T-cell (primary cell): ENCODE measurements around the gene MRPL14. TPM values are rescaled to one million over a fixed set of nuclear protein-coding genes. Genes with fewer than 3 reads are reported as not detected.

Source experiments
- ATAC-seq, 4 experiments: fragments of 200-7000 bp in 3 of 4; fragments of 150-1000 bp in 1 of 4; cut with Tn5 transposase; replicated peaks in 1 of 4; 1 replicate in 3 of 4; 2 replicates in 1 of 4; pipeline ENCODE4 v1.10.0; 2021; ENCODE audit warnings: moderate library complexity in 3 of 4, mild to moderate bottlenecking in 2 of 4, moderate number of reproducible peaks in 1 of 4
- CTCF ChIA-PET, 2 donors: fragments of 300-600 bp; sonication (Branson Sonifier 250); formaldehyde crosslinking; loops; one replicate each; lab custom pipeline; 2022; ENCODE audit warnings: antibody characterized with exemption in 2 of 2; lab: Charles Lee
- POLR2A ChIA-PET, 2 donors: fragments of 300-600 bp; sonication (Branson Sonifier 250); formaldehyde crosslinking; loops; one replicate each; lab custom pipeline; 2022; ENCODE audit warnings: antibody characterized with exemption in 2 of 2; lab: Charles Lee
- DNase-seq, 35 experiments: peaks; one replicate each; pipeline versions ENCODE4 v3.0.0 to v3.0.0-alpha.2; 2013 to 2023
- H3K27ac ChIP-seq: one replicate; pipeline ENCODE4 v1.5.1; 2013; ENCODE audit warnings: low read length
- H3K27me3 ChIP-seq, 2 experiments: replicated peaks in 1 of 2; 1 replicate in 1 of 2; 2 replicates in 1 of 2; pipeline versions ENCODE4 v1.6.1 to v1.7.0; 2013; ENCODE audit warnings: low read length in 1 of 2, mixed read lengths in 1 of 2; ENCODE audit not compliant: control insufficient read depth in 2 of 2, insufficient read depth in 2 of 2; ENCODE audit errors: extremely low read depth in 1 of 2
- H3K36me3 ChIP-seq, 2 donors: 1 replicate in 1 of 2; 2 replicates in 1 of 2; pipeline versions ENCODE4 v1.6.1 to v1.7.0; 2013; ENCODE audit warnings: low read length in 1 of 2; ENCODE audit not compliant: control insufficient read depth in 2 of 2, insufficient read depth in 1 of 2; ENCODE audit errors: extremely low read depth in 1 of 2
- H3K4me1 ChIP-seq, 2 experiments: 1 replicate in 1 of 2; 2 replicates in 1 of 2; pipeline versions ENCODE4 v1.6.1 to v1.7.0; 2013; ENCODE audit warnings: low read length in 2 of 2, mixed read lengths in 1 of 2; ENCODE audit not compliant: insufficient read depth in 2 of 2, control insufficient read depth in 1 of 2; ENCODE audit errors: extremely low read depth in 1 of 2
- H3K4me3 ChIP-seq, 2 donors: 1 replicate in 1 of 2; 2 replicates in 1 of 2; pipeline versions ENCODE4 v1.5.1 to v1.7.0; 2013; ENCODE audit warnings: mild to moderate bottlenecking in 2 of 2, low read length in 1 of 2, moderate library complexity in 1 of 2; ENCODE audit not compliant: control insufficient read depth in 1 of 2; ENCODE audit errors: extremely low read depth in 1 of 2
- H3K9me3 ChIP-seq: 2 replicates; pipeline ENCODE4 v1.7.0; 2013
- H3K27ac Mint-ChIP-seq, 2 donors: one replicate each; pipeline ENCODE4 v1.8.0; 2020 to 2021; ENCODE audit warnings: mild to moderate bottlenecking in 2 of 2, mixed read lengths in 2 of 2
- H3K27me3 Mint-ChIP-seq, 2 donors: one replicate each; pipeline ENCODE4 v1.8.0; 2021 to 2022; ENCODE audit warnings: mixed read lengths in 2 of 2
- H3K36me3 Mint-ChIP-seq: one replicate; pipeline ENCODE4 v1.8.0; 2021; ENCODE audit warnings: mixed read lengths
- H3K4me1 Mint-ChIP-seq, 3 donors: one replicate each; pipeline ENCODE4 v1.8.0; 2020 to 2022; ENCODE audit warnings: mixed read lengths in 3 of 3, mild to moderate bottlenecking in 1 of 3
- H3K4me3 Mint-ChIP-seq, 3 donors: one replicate each; pipeline ENCODE4 v1.8.0; 2020 to 2022; ENCODE audit warnings: mild to moderate bottlenecking in 3 of 3, mixed read lengths in 3 of 3, moderate library complexity in 3 of 3
- H3K9me3 Mint-ChIP-seq, 3 donors: one replicate each; pipeline ENCODE4 v1.8.0; 2020 to 2022; ENCODE audit warnings: mixed read lengths in 3 of 3
- WGBS: methylation state at CpG from one replicate; pipeline ENCODE4 v1.1.5; 2013; ENCODE audit warnings: missing lambda C conversion rate; ENCODE audit not compliant: insufficient coverage; 5-methylcytosine and 5-hydroxymethylcytosine counted together
- total RNA-seq, 35 experiments: library from RNA in 6 of 35; stranded (reverse) in 6 of 35; fragments of 120-200 nt in 1 of 35; gene quantifications; one replicate each; pipeline versions ENCODE4 v1.2.1 to v1.2.4 and lab custom pipeline; 2013 to 2026

MRPL14 gene
- total RNA-seq, 5 donors from 2014 or later (not counting 1 experiment from before 2014, with no cell fraction given): 12.0 to 24.2 (median 22.3) TPM

GRCh38 chr6:44113414-44113813, 13.8 kb downstream of the MRPL14 start:
- CTCF ChIA-PET: interaction anchor here in 1 of 2 donors (0.6 kb wide), 1 partner anchor 92 kb away, joined by 7 read pairs; no protein-coding TSS in a partner anchor
- no peak for ATAC-seq
- 100% methylated on average over 3 of the region's 3 CpGs for WGBS
- H3K4me1 Mint-ChIP-seq: peaks cover 25 to 37% (median 37%) of the 10 kb centered on the region in 3 donors
- H3K9me3 Mint-ChIP-seq: no peaks in the 10 kb centered on the region
- H3K4me3 Mint-ChIP-seq: no peak overlapping the region
- POLR2A ChIA-PET: no interaction called here
- no peaks in the 10 kb centered on the region for H3K27me3 ChIP-seq
- no peak overlapping the region for H3K27ac ChIP-seq
- H3K27ac Mint-ChIP-seq: no peak overlapping the region
- peaks cover 5 to 12% of the 10 kb centered on the region in 2 experiments for H3K4me1 ChIP-seq
- no peaks in the 10 kb centered on the region for H3K27me3 Mint-ChIP-seq
- no peaks in the 10 kb centered on the region for H3K9me3 ChIP-seq
- H3K4me3 ChIP-seq: no peak overlapping the region
- no peak for DNase-seq
- peaks cover 22 to 76% of the 10 kb centered on the region in 2 donors for H3K36me3 ChIP-seq
- H3K36me3 Mint-ChIP-seq: peaks cover 53% of the 10 kb centered on the region

- H3K36me3 ChIP-seq: peaks cover 22 to 77% of the 10 kb centered on the region in 2 donors
- no peaks in the 10 kb centered on the region for H3K27me3 Mint-ChIP-seq
- no peaks in the 10 kb centered on the region for H3K9me3 Mint-ChIP-seq
- H3K27ac Mint-ChIP-seq: no peak overlapping the region
- no peak overlapping the region for H3K4me3 ChIP-seq
- 92% methylated on average over 3 of the region's 6 CpGs for whole genome bisulfite sequencing
- no peak overlapping the region for H3K4me3 Mint-ChIP-seq
- no peaks in the 10 kb centered on the region for H3K27me3 ChIP-seq
- peaks cover 4 to 9% of the 10 kb centered on the region in 2 experiments for H3K4me1 ChIP-seq
- H3K9me3 ChIP-seq: no peaks in the 10 kb centered on the region
- CTCF ChIA-PET: interaction anchor here (0.6 to 0.7 kb wide), 2 partner anchors 13 to 1924 kb away, joined by 3 to 7 read pairs; no protein-coding TSS in a partner anchor
- no peak overlapping the region for H3K27ac ChIP-seq
- peaks cover 53% of the 10 kb centered on the region for H3K36me3 Mint-ChIP-seq
- peaks cover 9 to 24% (median 21%) of the 10 kb centered on the region in 3 donors for H3K4me1 Mint-ChIP-seq
- ATAC-seq: no peak
- DNase-seq: no peak
- POLR2A ChIA-PET: no interaction called here
Observed at GRCh38 chr6:44111434-44112417, 15.5 kb downstream of the MRPL14 start.

- H3K27me3 Mint-ChIP-seq: no peaks in the 10 kb centered on the region
- Histone ChIP-seq H3K9me3 (no peaks in the 10 kb centered on the region), H3K27me3 (no peaks in the 10 kb centered on the region), H3K4me3 (no peak overlapping the region), H3K4me1 (peaks cover 2 to 4% of the 10 kb centered on the region in 2 experiments), H3K27ac (no peak overlapping the region), H3K36me3 (peaks cover 20 to 74% of the 10 kb centered on the region in 2 donors)
- H3K36me3 Mint-ChIP-seq: peaks cover 50% of the 10 kb centered on the region
- H3K4me3 Mint-ChIP-seq: no peak overlapping the region
- ATAC-seq (no peak), DNase-seq (no peak)
- peaks cover 5 to 16% (median 15%) of the 10 kb centered on the region in 3 donors for H3K4me1 Mint-ChIP-seq
- POLR2A ChIA-PET: no interaction called here
- CTCF ChIA-PET: interaction anchor here in 1 of 2 donors (0.7 kb wide), 1 partner anchor 14 kb away, joined by 3 read pairs; no protein-coding TSS in a partner anchor
- H3K9me3 Mint-ChIP-seq: no peaks in the 10 kb centered on the region
- no peak overlapping the region for H3K27ac Mint-ChIP-seq
- WGBS: 96% methylated on average over 2 of the region's 3 CpGs
Observed at GRCh38 chr6:44110966-44111365, 16.3 kb downstream of the MRPL14 start.

GRCh38 chr6:44110005-44110676, 17.1 kb downstream of the MRPL14 start:
- CTCF ChIA-PET: no interaction called here
- DNase-seq (no peak), ATAC-seq (no peak)
- WGBS: 90% methylated on average over 6 of the region's 6 CpGs
- POLR2A ChIA-PET: interaction anchor here in 1 of 2 donors (0.6 kb wide), 1 partner anchor 17 kb away, joined by 3 read pairs; the partner anchor contains the start of genes MRPL14 and TMEM63B
- H3K4me1 ChIP-seq: no peaks in the 10 kb centered on the region
- H3K4me3 ChIP-seq: no peak overlapping the region
- Mint-ChIP-seq H3K4me3 (no peak overlapping the region), H3K36me3 (peaks cover 43% of the 10 kb centered on the region), H3K27me3 (no peaks in the 10 kb centered on the region), H3K27ac (peak overlapping the region; percentile 31 to 58), H3K9me3 (no peaks in the 10 kb centered on the region), H3K4me1 (peaks cover 4 to 16% (median 7%) of the 10 kb centered on the region in 3 donors)
- H3K27me3 ChIP-seq: no peaks in the 10 kb centered on the region
- H3K36me3 ChIP-seq: peaks cover 20 to 71% of the 10 kb centered on the region in 2 donors
- H3K9me3 ChIP-seq: no peaks in the 10 kb centered on the region
- no peak overlapping the region for H3K27ac ChIP-seq

GRCh38 chr6:44109212-44109611, 18.0 kb downstream of the MRPL14 start:
- no peaks in the 10 kb centered on the region for H3K9me3 ChIP-seq
- no peaks in the 10 kb centered on the region for H3K27me3 ChIP-seq
- H3K27ac ChIP-seq: no peak overlapping the region
- ChIA-PET POLR2A (interaction anchor here in 1 of 2 donors (0.6 kb wide), 1 partner anchor 18 kb away, joined by 3 read pairs; the partner anchor contains the start of genes MRPL14 and TMEM63B), CTCF (no interaction called here)
- Mint-ChIP-seq H3K36me3 (peaks cover 41% of the 10 kb centered on the region), H3K4me1 (peaks cover 7 to 16% (median 9%) of the 10 kb centered on the region in 3 donors), H3K4me3 (no peak overlapping the region), H3K9me3 (no peaks in the 10 kb centered on the region), H3K27me3 (no peaks in the 10 kb centered on the region), H3K27ac (no peak overlapping the region)
- no peak overlapping the region for H3K4me3 ChIP-seq
- WGBS: 100% methylated on average over 8 of the region's 10 CpGs
- H3K4me1 ChIP-seq: no peaks in the 10 kb centered on the region
- DNase-seq (no peak), ATAC-seq (no peak)
- H3K36me3 ChIP-seq: peaks cover 12 to 72% of the 10 kb centered on the region in 2 donors

- no peak overlapping the region for H3K4me3 Mint-ChIP-seq
- POLR2A ChIA-PET: no interaction called here
- no peaks in the 10 kb centered on the region for H3K27me3 Mint-ChIP-seq
- DNase-seq (no peak), ATAC-seq (no peak)
- H3K4me1 Mint-ChIP-seq: peaks cover 7 to 21% (median 9%) of the 10 kb centered on the region in 3 donors
- H3K4me1 ChIP-seq: no peaks in the 10 kb centered on the region
- H3K9me3 ChIP-seq: no peaks in the 10 kb centered on the region
- no peak overlapping the region for H3K4me3 ChIP-seq
- H3K27ac ChIP-seq: no peak overlapping the region
- CTCF ChIA-PET: no interaction called here
- WGBS: no CpG with 5 or more reads among the region's 1 CpG
- H3K36me3 ChIP-seq: peaks cover 14 to 68% of the 10 kb centered on the region in 2 donors
- H3K36me3 Mint-ChIP-seq: peaks cover 36% of the 10 kb centered on the region
- no peaks in the 10 kb centered on the region for H3K27me3 ChIP-seq
- H3K27ac Mint-ChIP-seq: no peak overlapping the region
- H3K9me3 Mint-ChIP-seq: no peaks in the 10 kb centered on the region
Observed at GRCh38 chr6:44108471-44108870, 18.8 kb downstream of the MRPL14 start.
